Retinal pigment epithelial cell (primary cell): Measurements from ENCODE around the gene PI4KA.
"Not testable (repeated sequence)": the region's sequence is repeated elsewhere in the genome, so short reads cannot be mapped to it uniquely, and the experiment has no call there.

ENCODE experiments used
- DNase-seq: peaks from one replicate; pipeline ENCODE4 v3.0.0-alpha.2; 2010; ENCODE audit warnings: low read depth
- H3K4me3 ChIP-seq: 2 replicates; pipeline ENCODE4 v1.5.1; 2011; ENCODE audit warnings: mild to moderate bottlenecking, low read length, control low read depth, moderate library complexity
- TF ChIP-seq, protein P1 (sequence below): conservative IDR thresholded peaks from 2 replicates; pipeline ENCODE4 v1.5.1; 2011; ENCODE audit warnings: low read depth, low read length, control low read depth, inconsistent platforms

The PI4KA gene

DNA sequence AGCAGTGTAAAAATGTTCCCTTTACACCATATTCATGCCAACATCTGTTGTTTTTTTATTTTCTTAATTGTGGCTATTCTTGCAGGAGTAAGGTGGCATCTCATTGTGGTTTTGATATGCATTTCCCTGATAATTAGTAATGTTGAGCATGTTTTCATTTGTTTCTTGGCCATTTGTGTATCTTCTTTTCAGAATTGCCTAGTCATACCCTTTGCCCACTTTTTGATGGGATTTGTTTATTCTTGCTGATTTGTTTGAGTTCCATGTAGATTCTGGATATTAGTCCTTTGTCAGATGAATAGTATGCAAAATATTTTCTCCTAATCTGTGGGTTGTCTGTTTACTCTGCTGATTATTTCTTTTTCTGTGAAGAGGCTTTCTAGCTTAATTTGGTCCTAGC lies 183.6 kb downstream of the PI4KA start:
- H3K4me3 ChIP-seq, result no peak overlapping the region
- no peak for DNase-seq
- TF ChIP-seq, protein P1, sequence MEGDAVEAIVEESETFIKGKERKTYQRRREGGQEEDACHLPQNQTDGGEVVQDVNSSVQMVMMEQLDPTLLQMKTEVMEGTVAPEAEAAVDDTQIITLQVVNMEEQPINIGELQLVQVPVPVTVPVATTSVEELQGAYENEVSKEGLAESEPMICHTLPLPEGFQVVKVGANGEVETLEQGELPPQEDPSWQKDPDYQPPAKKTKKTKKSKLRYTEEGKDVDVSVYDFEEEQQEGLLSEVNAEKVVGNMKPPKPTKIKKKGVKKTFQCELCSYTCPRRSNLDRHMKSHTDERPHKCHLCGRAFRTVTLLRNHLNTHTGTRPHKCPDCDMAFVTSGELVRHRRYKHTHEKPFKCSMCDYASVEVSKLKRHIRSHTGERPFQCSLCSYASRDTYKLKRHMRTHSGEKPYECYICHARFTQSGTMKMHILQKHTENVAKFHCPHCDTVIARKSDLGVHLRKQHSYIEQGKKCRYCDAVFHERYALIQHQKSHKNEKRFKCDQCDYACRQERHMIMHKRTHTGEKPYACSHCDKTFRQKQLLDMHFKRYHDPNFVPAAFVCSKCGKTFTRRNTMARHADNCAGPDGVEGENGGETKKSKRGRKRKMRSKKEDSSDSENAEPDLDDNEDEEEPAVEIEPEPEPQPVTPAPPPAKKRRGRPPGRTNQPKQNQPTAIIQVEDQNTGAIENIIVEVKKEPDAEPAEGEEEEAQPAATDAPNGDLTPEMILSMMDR, result no peak

DNA sequence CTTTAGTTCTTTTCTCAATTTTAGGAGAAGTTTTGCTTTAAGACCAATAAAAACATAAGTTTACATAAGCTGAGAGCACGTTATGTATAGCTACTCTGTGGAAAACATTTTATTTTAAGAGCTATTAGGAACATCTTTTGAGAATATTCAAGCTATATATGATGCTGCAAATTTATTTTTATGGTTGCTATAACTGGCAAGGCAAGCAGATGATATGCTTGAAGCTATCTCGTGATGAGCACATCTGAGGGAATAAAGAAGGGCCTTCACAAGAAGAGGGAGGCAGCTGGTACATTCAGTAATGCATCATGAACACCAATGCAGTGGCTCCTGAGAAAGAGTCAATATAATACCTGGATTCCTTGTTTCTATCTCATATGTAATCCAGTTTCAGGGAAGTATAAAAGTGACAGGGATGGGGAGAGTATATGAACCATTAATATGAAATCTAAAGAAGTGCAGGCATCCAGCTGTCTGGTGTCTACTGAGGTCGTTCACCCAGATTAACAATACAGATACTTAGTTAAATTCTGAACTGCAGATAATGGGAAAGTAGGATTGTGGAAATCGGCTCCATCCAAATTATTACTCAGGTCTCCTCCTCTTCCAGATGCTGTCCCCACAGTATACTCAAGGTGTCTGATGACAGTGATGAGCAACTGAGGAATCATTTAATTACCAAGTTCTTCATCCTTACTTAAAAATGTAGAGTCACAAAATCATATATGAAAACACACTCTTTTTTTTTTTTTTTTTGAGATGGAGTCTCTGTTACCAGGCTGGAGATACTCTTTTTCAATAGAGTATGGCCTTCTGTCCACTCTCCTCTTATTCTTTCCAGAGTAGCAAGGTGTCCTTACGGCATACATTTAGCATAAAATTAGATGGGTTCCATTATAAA lies 185.1 kb downstream of the PI4KA start:
- TF ChIP-seq, protein P1, result no peak

DNA sequence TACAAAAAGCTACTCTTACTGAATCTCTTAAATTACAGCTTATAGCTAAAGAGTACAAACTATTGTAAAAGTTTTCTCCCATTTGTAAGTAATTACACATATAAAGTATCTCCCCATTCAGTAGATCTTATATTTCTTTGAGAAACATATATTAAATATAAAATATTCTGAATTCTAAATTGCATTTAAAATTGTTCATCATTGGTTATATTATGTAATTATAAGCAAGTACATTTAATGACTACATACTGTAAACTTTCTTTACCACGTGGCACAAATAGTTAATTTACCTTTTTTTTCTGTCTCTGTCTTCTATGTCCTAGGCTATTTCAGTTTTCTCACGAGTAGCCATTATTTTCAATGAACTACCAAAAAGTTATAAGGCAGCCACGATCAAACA lies 185.9 kb downstream of the PI4KA start:
- TF ChIP-seq, protein P1, result no peak
- no peak for DNase-seq
- H3K4me3 ChIP-seq, result no peak overlapping the region

More for the DNA sequence above, 185.1 kb downstream of the PI4KA start:
- DNase-seq, result no peak
- no peak overlapping the region for H3K4me3 ChIP-seq

DNA sequence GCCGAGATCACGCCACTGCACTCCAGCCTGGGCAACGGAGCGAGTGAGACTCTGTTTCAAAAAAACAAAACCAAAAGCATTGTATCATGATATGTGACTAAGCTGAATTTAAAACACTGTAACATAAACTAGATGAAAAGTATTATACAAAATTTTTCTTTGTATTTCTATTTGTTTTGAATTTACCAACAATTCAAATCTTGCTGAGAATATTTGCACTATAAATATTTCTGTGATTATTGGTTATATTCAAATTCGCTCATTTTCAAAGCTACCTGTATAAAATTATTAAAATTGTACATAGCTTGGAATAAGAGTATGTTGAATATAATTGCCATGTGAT lies 186.6 kb downstream of the PI4KA start:
- no peak for DNase-seq
- TF ChIP-seq, protein P1, result no peak
- no peak overlapping the region for H3K4me3 ChIP-seq

DNA sequence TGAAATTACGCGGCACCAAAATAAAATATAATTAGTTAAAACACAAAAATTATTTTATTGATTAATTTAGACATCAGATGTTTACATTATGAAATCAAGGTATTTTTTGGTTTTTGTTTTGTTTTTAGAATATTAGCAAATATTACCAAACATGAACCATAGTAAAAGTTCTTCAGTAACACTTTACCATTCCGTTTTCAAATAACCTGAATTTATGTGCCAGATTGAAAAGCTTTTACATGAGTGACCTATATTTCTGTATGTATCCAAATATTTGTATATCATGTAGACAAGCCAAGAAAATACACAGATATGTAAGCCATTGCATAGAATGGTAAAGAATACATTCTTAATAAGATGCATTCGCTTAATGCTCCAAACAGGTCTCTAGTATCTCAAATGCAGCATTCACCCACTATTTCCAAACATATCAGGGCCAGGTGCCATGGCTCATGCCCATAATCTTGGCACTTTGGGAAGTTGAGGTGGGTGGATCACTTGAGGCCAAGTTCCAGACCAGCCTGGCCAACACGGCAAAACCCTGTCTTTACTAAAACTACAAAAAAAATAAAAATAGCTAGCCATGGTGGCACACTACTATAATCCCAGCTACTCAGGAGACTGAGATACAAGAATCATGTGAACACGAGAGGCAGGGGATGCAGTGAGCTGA lies 187.1 kb downstream of the PI4KA start:
- no peak for DNase-seq
- no peak overlapping the region for H3K4me3 ChIP-seq
- TF ChIP-seq, protein P1, result no peak

DNA sequence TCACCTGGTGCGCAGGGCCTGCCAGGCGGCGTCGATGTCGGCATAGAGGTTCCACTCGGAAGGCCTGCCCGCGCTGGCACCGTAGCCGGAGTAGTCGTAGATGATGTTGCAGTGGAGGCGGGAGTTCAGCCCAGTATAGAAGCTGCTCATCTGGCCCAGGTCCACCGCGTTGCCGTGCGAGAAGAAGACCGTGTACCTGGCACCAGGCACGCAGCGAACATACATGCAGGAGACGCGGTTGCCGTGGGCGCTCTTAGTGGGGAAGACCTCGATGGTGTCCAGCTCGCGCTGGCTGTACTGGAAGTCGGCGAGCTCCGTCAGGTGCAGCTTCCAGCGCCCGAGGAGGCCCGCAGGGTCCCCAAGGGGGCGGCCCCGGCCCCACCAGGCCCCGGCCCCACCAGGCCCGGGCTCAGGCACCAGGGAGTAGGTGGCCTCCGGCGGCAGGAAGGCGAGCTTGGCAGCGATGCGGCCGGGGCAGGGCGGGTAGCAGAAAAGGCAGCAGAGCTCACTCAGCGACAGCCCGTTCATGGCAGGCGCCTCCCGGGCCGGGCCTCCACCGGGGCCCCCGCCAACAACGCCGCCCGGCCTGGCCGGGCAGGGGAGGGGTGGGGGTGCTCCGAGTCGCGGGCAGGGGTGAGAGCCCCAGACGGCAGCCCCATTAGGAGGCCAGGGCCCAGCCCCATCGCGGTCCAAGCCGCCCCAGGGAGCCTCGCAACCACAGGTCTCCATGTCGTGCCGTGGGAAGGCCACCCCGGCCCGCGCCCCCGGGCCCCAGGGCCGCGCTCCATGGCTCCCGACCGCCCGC lies 188.0 kb downstream of the PI4KA start:
- not testable (repeated sequence) for H3K4me3 ChIP-seq, DNase-seq

DNA sequence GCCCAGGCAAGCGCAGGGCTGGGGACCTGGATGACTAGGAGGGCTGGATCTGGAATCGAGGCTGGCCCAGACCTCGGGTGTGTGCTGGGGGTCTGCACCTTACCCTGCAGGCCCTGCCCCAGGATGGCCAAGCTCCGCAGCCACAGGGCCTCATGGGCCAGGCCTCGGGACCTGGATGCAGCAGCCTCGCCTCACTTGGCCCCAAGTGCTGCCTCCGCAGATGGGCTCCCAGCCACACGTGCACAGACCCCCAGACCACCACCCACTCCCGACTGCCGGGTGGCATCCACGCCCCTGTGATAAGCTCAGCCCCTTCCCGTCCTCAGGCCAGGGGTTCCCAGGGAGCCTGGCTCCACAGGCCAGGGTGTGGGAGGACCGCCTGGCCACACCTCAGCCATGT lies 188.7 kb downstream of the PI4KA start:
- DNase-seq, H3K4me3 ChIP-seq: not testable (repeated sequence)

DNA sequence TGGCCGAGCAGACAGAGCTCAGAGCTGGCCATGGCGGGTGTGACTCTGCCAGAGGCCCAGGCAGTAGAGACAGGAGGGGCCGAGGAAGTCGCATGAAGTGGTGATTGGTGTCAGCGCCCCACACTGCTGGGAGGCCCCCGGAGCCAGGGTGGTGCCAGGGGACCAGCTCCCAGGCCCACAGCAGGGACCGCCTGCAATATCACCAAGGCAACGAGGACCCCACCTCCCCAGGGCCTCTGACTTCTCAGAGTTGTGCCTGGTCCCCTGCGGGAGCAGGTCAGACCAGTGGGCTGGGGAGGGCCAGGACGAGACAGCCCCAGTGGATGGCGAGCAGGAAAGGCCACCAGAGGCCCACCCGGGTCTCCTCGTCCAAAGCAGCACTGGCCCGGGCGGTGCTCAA lies 189.1 kb downstream of the PI4KA start:
- not testable (repeated sequence) for H3K4me3 ChIP-seq, DNase-seq

DNA sequence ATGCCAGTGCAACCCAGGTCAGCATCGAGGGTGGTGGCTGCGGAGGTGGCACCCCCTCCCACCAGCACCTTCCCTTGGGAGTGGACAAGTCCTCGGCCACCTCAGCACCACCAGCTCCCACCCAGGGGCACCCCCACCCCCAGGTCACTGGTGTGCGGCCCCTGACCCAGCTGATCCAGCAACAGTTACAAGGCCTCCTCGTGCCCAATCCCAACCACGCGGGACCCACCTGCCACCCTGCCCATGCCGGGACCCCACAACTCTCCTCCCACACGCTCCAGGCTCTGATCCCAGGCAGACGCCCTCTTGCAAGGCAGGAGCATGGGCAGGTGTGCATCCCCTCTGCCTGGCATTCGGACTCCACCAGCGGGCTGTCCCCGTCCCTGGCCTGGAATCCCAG lies 189.8 kb downstream of the PI4KA start:
- not testable (repeated sequence) for H3K4me3 ChIP-seq, DNase-seq

DNA sequence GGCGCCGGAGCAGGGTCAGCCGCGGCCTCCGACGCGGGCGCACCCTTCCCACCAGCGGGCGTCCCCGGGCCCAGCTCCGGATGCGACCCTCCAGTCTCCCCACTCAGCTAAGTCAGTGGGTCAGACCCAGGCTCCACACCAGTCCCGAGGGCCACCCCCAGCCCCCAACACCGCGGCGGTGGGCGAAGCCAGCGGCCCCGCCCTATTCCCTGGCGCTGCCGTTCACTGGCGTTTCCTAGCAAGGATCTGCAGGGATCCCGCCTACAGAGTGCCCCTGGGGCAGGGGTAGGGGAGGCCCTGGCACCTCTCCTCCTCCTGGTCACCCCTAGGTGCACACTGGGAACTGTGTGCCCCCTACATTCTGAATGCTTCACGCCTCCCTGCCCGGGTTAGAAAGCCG lies 190.4 kb downstream of the PI4KA start:
- not testable (repeated sequence) for DNase-seq, H3K4me3 ChIP-seq

DNA sequence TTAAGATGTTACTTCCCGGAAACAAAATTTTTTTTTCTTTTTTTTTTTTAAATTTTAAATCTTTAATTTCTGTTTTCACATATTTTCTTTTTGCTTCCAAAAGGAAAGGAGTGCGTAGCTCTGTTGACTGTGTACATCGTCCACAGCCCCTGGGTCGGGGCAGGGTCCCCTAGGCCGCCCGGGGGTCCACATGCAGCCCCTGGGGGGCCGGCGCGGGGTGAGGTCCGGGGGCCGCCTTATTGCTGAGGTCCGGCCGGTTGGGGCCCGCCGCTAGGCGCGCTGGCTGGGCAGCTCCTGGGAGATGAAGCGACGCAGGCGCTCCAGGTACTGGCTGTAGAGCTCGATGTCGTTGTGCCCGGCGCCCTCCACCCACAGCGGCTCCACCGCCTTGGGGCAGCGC lies 191.1 kb downstream of the PI4KA start:
- DNase-seq, H3K4me3 ChIP-seq: not testable (repeated sequence)
